Nephron (organoid): ENCODE results near the gene ACAT2.
"Not testable (repeated sequence)": the region's sequence is repeated elsewhere in the genome, so short reads cannot be mapped to it uniquely, and the experiment has no call there.

Source experiments
- H3K27ac Mint-ChIP-seq, 3 experiments: 2 replicates each; pipeline ENCODE4 v1.8.0; 2020; ENCODE audit warnings: mixed read lengths in 3 of 3, mild to moderate bottlenecking in 2 of 3, moderate library complexity in 1 of 3
- H3K27me3 Mint-ChIP-seq: 2 replicates; pipeline ENCODE4 v1.8.0; 2021; ENCODE audit warnings: low read depth, mild to moderate bottlenecking, moderate library complexity, mixed read lengths
- H3K36me3 Mint-ChIP-seq: 2 replicates; pipeline ENCODE4 v1.8.0; 2020; ENCODE audit warnings: low read depth, mixed read lengths
- H3K4me1 Mint-ChIP-seq: 2 replicates; pipeline ENCODE4 v1.8.0; 2020; ENCODE audit warnings: mixed read lengths
- H3K4me3 Mint-ChIP-seq, 3 experiments: 2 replicates each; pipeline ENCODE4 v1.8.0; 2020; ENCODE audit warnings: mild to moderate bottlenecking in 3 of 3, mixed read lengths in 3 of 3, moderate library complexity in 2 of 3
- H3K9me3 Mint-ChIP-seq: 2 replicates; pipeline ENCODE4 v1.8.0; 2020; ENCODE audit warnings: mixed read lengths
- TF ChIP-seq, protein P1 (sequence below), 3 experiments: fragments of 200-600 bp; sonication (generic); IDR thresholded peaks; one replicate each; pipeline ENCODE4 v1.5.0; 2021; ENCODE audit warnings: antibody characterized with exemption in 3 of 3; ENCODE audit not compliant: unreplicated experiment in 3 of 3

ACAT2 gene

DNA sequence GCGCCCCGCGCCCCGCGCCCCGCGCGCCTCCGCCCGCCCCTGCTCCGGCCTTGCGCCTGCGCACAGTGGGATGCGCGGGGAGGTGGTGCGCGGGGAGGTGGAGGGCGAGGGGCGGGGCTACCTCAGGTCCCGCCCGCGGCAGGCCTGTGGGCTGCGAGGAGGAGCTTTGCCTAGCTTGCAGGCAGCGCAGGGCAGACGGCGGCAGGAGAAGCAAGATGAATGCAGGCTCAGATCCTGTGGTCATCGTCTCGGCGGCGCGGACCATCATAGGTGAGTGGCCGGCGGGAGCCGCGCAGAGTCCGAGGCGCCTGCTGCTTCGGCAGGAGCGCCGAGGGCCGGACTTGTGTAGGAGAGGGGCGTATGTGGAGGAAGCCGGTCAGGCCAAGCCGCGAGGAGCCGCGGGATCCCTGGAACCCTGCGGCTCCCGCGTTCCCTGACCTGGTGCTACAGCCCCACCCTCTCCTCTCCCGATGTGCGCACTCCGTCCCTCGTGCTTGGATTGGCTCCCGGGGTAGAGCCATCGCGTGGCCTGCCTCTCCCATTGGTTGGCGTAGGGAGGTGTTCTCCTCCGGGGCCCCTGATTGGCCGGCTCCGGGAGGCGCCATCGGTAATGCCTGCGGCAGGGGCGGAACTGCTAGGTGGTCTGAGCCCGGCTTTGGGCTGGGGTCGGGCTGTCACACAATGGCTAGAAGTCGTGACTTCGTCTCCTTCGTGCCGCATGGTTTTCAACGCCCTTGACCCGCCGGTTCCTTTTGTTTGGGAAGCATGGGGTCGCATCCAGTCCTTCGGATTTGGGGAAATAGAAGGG, at the start of gene ACAT2:
TSS of gene ACAT2 (plus strand) at position 173 of the 808 bp plus-strand sequence. CDS start at position 216, 43 bp downstream.
- H3K4me3 Mint-ChIP-seq: peak within 1 kb of the TSS; percentile 89 to 97 (median 90)
- no peaks in the 10 kb centered on the region for H3K9me3 Mint-ChIP-seq
- TF ChIP-seq, protein P1, sequence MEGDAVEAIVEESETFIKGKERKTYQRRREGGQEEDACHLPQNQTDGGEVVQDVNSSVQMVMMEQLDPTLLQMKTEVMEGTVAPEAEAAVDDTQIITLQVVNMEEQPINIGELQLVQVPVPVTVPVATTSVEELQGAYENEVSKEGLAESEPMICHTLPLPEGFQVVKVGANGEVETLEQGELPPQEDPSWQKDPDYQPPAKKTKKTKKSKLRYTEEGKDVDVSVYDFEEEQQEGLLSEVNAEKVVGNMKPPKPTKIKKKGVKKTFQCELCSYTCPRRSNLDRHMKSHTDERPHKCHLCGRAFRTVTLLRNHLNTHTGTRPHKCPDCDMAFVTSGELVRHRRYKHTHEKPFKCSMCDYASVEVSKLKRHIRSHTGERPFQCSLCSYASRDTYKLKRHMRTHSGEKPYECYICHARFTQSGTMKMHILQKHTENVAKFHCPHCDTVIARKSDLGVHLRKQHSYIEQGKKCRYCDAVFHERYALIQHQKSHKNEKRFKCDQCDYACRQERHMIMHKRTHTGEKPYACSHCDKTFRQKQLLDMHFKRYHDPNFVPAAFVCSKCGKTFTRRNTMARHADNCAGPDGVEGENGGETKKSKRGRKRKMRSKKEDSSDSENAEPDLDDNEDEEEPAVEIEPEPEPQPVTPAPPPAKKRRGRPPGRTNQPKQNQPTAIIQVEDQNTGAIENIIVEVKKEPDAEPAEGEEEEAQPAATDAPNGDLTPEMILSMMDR (IDR thresholded peaks at IDR 0.05; ENCODE audit: unreplicated experiment in 3 of 3): no peak
- H3K27ac Mint-ChIP-seq: peak within 1 kb of the TSS; percentile 56 to 99 (median 99)
- peaks cover 17% of the 10 kb centered on the region for H3K4me1 Mint-ChIP-seq
- no peaks in the 10 kb centered on the region for H3K27me3 Mint-ChIP-seq
- H3K36me3 Mint-ChIP-seq: peaks cover 37% of the 10 kb centered on the region

DNA sequence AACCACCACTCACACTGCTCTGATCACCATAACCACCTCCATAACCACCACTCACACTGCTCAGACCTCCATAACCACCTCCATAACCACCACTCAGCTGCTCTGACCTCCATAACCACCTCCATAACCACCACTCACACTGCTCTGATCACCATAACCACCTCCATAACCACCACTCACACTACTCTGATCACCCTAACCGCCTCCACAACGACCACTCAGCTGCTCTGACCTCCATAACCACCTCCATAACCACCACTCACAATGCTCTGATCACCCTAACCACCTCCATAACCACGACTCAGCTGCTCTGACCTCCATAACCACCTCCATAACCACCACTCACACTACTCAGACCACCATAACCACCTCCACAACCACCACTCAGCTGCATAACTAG, 49.5 kb upstream of the ACAT2 start:
- not testable (repeated sequence) for H3K4me1 Mint-ChIP-seq, H3K27ac Mint-ChIP-seq, H3K27me3 Mint-ChIP-seq, H3K4me3 Mint-ChIP-seq
- H3K36me3 Mint-ChIP-seq: peaks cover 11% of the 10 kb centered on the region
- peaks cover 16% of the 10 kb centered on the region for H3K9me3 Mint-ChIP-seq

DNA sequence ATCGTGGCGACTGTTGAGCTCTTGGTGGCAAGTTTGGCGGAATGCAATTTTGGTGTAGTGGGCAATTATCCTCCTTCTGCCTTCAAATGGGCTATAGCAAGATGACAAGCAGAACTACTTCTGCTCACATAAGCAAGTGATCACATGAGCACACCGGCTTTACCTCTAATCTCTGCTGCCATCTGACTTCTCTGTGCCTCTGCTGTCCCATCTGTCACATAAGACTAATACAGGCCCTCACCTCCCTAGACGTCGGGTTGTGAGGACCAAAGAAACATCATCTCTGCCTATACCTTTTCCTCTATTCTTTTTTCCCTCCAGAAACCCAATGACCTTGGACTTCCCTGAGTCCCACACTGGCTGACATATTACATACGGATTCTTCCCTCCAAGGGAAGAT, 47.9 kb upstream of the ACAT2 start:
- Mint-ChIP-seq H3K27me3 (no peaks in the 10 kb centered on the region), H3K4me3 (no peak overlapping the region), H3K4me1 (no peaks in the 10 kb centered on the region), H3K9me3 (peaks cover 7% of the 10 kb centered on the region), H3K36me3 (peaks cover 10% of the 10 kb centered on the region), H3K27ac (no peak overlapping the region)
- TF ChIP-seq, protein P1 (IDR thresholded peaks at IDR 0.05; ENCODE audit: unreplicated experiment in 3 of 3): no peak

DNA sequence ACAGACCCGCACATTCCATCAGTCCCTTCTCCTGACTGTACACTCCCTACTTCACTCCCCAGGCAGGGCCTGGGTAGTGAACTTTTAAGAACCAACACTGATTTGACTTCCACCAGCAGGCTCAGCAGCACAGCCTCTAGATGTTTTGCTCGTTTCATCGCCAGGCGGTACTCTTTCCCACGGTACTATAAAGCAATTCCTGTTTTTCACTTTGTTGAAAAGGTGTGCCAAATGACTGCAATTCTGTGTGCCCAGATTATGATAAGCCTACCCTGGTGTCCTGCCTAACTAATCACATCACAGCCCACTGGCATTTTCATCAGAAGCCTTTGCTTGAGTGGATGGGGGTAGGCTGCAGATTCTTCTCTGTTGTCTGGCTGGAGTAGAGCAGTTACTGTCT, 47.4 kb upstream of the ACAT2 start:
- Mint-ChIP-seq H3K4me1 (no peaks in the 10 kb centered on the region), H3K27ac (no peak overlapping the region), H3K27me3 (no peaks in the 10 kb centered on the region), H3K36me3 (peaks cover 7% of the 10 kb centered on the region), H3K4me3 (no peak overlapping the region), H3K9me3 (peaks cover 5% of the 10 kb centered on the region)
- TF ChIP-seq, protein P1 (IDR thresholded peaks at IDR 0.05; ENCODE audit: unreplicated experiment in 3 of 3): no peak

DNA sequence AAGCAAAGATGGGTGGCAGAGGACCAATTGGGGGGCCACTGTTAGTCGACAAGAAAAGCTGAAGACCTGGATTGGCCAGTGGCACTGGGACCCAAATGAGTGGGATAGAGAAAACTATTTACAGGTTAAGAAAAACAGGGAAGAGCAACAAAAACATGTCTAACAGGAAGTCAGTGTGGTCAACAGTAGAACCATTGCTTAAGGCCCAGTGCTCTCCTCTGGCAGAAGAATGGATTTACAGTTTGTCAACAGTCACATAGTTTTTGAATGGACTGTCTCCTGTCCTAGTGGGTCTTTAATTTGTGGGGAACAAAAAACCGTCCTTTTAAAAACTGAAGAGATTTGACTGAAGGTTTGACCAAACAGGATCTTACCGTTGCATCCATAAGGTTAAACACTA, 46.7 kb upstream of the ACAT2 start:
- Mint-ChIP-seq H3K27ac (no peak overlapping the region), H3K27me3 (no peaks in the 10 kb centered on the region), H3K36me3 (peaks cover 5% of the 10 kb centered on the region), H3K4me1 (no peaks in the 10 kb centered on the region), H3K9me3 (no peaks in the 10 kb centered on the region), H3K4me3 (no peak overlapping the region)
- TF ChIP-seq, protein P1 (IDR thresholded peaks at IDR 0.05; ENCODE audit: unreplicated experiment in 3 of 3): no peak

DNA sequence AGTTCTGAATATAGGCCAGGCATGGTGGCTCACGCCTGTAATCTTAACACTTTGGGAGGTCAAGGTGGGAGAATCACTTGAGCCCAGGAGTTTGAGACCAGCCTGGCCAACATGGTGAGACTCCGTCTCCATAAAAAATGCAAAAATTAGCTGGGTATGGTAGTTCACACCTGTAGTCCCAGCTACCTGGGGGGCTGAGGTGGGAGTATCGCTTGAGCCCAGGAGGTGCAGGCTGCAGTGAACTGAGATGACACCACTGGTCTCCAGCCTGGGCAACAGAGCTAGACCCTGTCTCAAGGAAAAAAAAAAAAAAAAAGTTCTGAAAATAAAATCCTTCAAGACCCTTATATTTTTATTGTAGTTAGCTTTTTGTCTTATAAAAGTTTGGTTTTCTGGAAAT, 46.2 kb upstream of the ACAT2 start:
- Mint-ChIP-seq H3K4me3 (no peak overlapping the region), H3K27ac (no peak overlapping the region), H3K27me3 (no peaks in the 10 kb centered on the region), H3K9me3 (no peaks in the 10 kb centered on the region), H3K4me1 (no peaks in the 10 kb centered on the region), H3K36me3 (peaks cover 5% of the 10 kb centered on the region)
- TF ChIP-seq, protein P1 (IDR thresholded peaks at IDR 0.05; ENCODE audit: unreplicated experiment in 3 of 3): no peak
